Loucy (cell line): ENCODE results near the gene DDX6.

Source experiments
- EZH2phosphoT487 ChIP-seq: fragments of 200-600 bp; IDR thresholded peaks from 2 replicates; pipeline ENCODE4 v1.6.1; 2018; ENCODE audit warnings: antibody characterized with exemption, mild to moderate bottlenecking, moderate library complexity, borderline replicate concordance
- TF ChIP-seq, protein P1 (sequence below): fragments of 200-600 bp; sonication (generic); conservative IDR thresholded peaks from 2 replicates; pipeline ENCODE4 v1.5.1; 2014; ENCODE audit warnings: mild to moderate bottlenecking, antibody characterized with exemption, low read length

DNA sequence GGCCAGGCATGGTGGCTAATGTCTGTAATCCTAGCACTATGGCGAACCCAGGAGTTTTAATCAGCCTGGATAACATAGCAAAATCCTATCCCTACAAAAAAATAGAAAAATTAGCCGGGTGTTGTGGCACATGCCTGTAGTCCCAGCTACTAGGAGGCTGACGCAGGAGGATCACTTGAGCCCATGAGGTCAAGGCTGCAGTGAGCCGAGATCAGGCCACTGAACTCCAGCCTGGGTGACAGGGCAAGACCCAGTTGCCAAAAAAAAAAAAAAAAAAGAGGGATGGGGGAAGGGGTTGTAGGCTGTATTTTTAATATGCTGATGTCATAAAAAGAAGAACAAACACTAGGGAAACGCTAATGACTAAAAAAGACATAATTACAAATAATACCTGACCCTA is 12.1 kb downstream of the DDX6 start:
- TF ChIP-seq, protein P1, sequence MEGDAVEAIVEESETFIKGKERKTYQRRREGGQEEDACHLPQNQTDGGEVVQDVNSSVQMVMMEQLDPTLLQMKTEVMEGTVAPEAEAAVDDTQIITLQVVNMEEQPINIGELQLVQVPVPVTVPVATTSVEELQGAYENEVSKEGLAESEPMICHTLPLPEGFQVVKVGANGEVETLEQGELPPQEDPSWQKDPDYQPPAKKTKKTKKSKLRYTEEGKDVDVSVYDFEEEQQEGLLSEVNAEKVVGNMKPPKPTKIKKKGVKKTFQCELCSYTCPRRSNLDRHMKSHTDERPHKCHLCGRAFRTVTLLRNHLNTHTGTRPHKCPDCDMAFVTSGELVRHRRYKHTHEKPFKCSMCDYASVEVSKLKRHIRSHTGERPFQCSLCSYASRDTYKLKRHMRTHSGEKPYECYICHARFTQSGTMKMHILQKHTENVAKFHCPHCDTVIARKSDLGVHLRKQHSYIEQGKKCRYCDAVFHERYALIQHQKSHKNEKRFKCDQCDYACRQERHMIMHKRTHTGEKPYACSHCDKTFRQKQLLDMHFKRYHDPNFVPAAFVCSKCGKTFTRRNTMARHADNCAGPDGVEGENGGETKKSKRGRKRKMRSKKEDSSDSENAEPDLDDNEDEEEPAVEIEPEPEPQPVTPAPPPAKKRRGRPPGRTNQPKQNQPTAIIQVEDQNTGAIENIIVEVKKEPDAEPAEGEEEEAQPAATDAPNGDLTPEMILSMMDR: no peak
- no peak for TF ChIP-seq EZH2phosphoT487
